ENCODE data around the gene LTBP1.

GRCh38 chr2:33220533-33220932 is 273.8 kb downstream of the LTBP1 start:
- TF ChIP-seq CTCF (IDR thresholded peaks at IDR 0.05) (no peak), POLR2A (IDR thresholded peaks at IDR 0.05) (no peak)
